Coronary artery (tissue), 2 donors: ENCODE data around the gene TAF4B.

Source experiments
- DNase-seq: peaks from one replicate; pipeline ENCODE4 v3.0.0-alpha.2; 2017; ENCODE audit warnings: low spot score
- H3K27ac ChIP-seq, 2 donors: fragments of 200-600 bp; sonication (generic); one replicate each; pipeline ENCODE4 v1.5.1; 2016 to 2019
- H3K4me3 ChIP-seq: fragments of 200-600 bp; sonication (generic); 2 replicates; pipeline ENCODE4 v1.5.1; 2016; ENCODE audit warnings: mild to moderate bottlenecking, moderate library complexity
- CTCF ChIP-seq: fragments of 200-600 bp; sonication (generic); IDR thresholded peaks from one replicate; pipeline ENCODE4 v1.5.1; 2019; ENCODE audit warnings: antibody characterized with exemption

The TAF4B gene

GRCh38 chr18:26226229-26227050 is at the start of gene TAF4B:
Gene TAF4B (plus strand): TSS chr18:26226445. CDS start chr18:26226934, 489 bp downstream.
- peak within 1 kb of the TSS; percentile 94 for H3K4me3 ChIP-seq
- DNase-seq = peak; percentile 94
- H3K27ac ChIP-seq = peak within 1 kb of the TSS; percentile 41 to 60
- TF ChIP-seq CTCF = no peak

GRCh38 chr18:26181343-26181826 is 44.9 kb upstream of the TAF4B start:
- no peak overlapping the region for H3K27ac ChIP-seq
- TF ChIP-seq CTCF = no peak
- DNase-seq = no peak
- no peak overlapping the region for H3K4me3 ChIP-seq

GRCh38 chr18:26183395-26184112 is 42.7 kb upstream of the TAF4B start:
- no peak for TF ChIP-seq CTCF
- H3K4me3 ChIP-seq = no peak overlapping the region
- DNase-seq = no peak
- H3K27ac ChIP-seq = no peak overlapping the region

- Histone ChIP-seq H3K27ac (no peak overlapping the region), H3K4me3 (no peak overlapping the region)
- DNase-seq = no peak
- no peak for TF ChIP-seq CTCF
Measured at GRCh38 chr18:26185267-26185666, 41.0 kb upstream of the TAF4B start.

- TF ChIP-seq CTCF = no peak
- Histone ChIP-seq H3K27ac (no peak overlapping the region), H3K4me3 (no peak overlapping the region)
- DNase-seq = no peak
Measured at GRCh38 chr18:26190506-26190905, 35.7 kb upstream of the TAF4B start.

GRCh38 chr18:26192233-26192632 is 34.0 kb upstream of the TAF4B start:
- no peak for TF ChIP-seq CTCF
- DNase-seq = no peak
- Histone ChIP-seq H3K4me3 (no peak overlapping the region), H3K27ac (no peak overlapping the region)
